Natural killer cell (primary cell): ENCODE measurements around the gene SLC9A8. TPM values are rescaled to one million over a fixed set of nuclear protein-coding genes. Genes with fewer than 3 reads are reported as not detected.

ENCODE experiments used
- ATAC-seq, 3 donors: fragments of 150-1000 bp in 2 of 3; fragments of 200-7000 bp in 1 of 3; cut with Tn5 transposase; 1 replicate in 1 of 3; 2 replicates in 2 of 3; pipeline ENCODE4 v1.10.0; 2021; ENCODE audit warnings: mild to moderate bottlenecking in 2 of 3, moderate library complexity in 2 of 3
- DNase-seq, 2 donors: peaks; one replicate each; pipeline versions ENCODE4 v3.0.0 to v3.0.0-alpha.2; 2013 to 2021; ENCODE audit warnings: mixed read lengths in 1 of 2
- H3K27ac ChIP-seq: one replicate; pipeline ENCODE4 v1.5.1; 2013; ENCODE audit warnings: mild to moderate bottlenecking, low read length
- H3K27me3 ChIP-seq: one replicate; pipeline ENCODE4 v1.6.1; 2013; ENCODE audit warnings: low read length; ENCODE audit not compliant: control insufficient read depth, insufficient read depth
- H3K36me3 ChIP-seq: one replicate; pipeline ENCODE4 v1.6.1; 2013; ENCODE audit warnings: low read length; ENCODE audit not compliant: control insufficient read depth, insufficient read depth
- H3K4me1 ChIP-seq: one replicate; pipeline ENCODE4 v1.6.1; 2013; ENCODE audit warnings: low read length; ENCODE audit not compliant: control insufficient read depth, insufficient read depth
- H3K4me3 ChIP-seq: one replicate; pipeline ENCODE4 v1.5.1; 2013; ENCODE audit warnings: low read length
- H3K9me3 ChIP-seq: one replicate; pipeline ENCODE4 v1.6.1; 2013; ENCODE audit warnings: low read length; ENCODE audit not compliant: control insufficient read depth, insufficient read depth
- H3K27ac Mint-ChIP-seq, 2 donors: one replicate each; pipeline ENCODE4 v1.8.0; 2022; ENCODE audit warnings: mild to moderate bottlenecking in 2 of 2, mixed read lengths in 2 of 2, moderate library complexity in 1 of 2
- H3K27me3 Mint-ChIP-seq, 2 donors: one replicate each; pipeline ENCODE4 v1.8.0; 2022; ENCODE audit warnings: low read depth in 2 of 2, mixed read lengths in 2 of 2
- H3K36me3 Mint-ChIP-seq: one replicate; pipeline ENCODE4 v1.8.0; 2022; ENCODE audit warnings: mixed read lengths
- H3K4me1 Mint-ChIP-seq, 2 donors: one replicate each; pipeline ENCODE4 v1.8.0; 2022; ENCODE audit warnings: mixed read lengths in 2 of 2
- H3K4me3 Mint-ChIP-seq: one replicate; pipeline ENCODE4 v1.8.0; 2022; ENCODE audit warnings: mild to moderate bottlenecking, moderate library complexity, mixed read lengths
- H3K9me3 Mint-ChIP-seq, 2 donors: one replicate each; pipeline ENCODE4 v1.8.0; 2022; ENCODE audit warnings: mixed read lengths in 2 of 2
- WGBS: methylation state at CpG from one replicate; pipeline ENCODE4 v1.1.7; 2013; ENCODE audit warnings: missing lambda C conversion rate; ENCODE audit not compliant: insufficient coverage; 5-methylcytosine and 5-hydroxymethylcytosine counted together
- intact Hi-C: fragments of 100-400 bp; cut with micrococcal nuclease; formaldehyde crosslinking; loops from one replicate; pipeline ENCODE4 v1.14.2; 2022
- total RNA-seq, 4 donors: library from RNA; stranded (reverse); fragments of 120-200 nt in 1 of 4; gene quantifications; one replicate each; pipeline versions ENCODE4 v1.2.3 to v1.2.4, GENCODE V29; 2013 to 2022
- TF ChIP-seq, protein P1 (sequence below): fragments of 200-600 bp; IDR thresholded peaks from one replicate; pipeline ENCODE4 v1.8.0; 2022; ENCODE audit warnings: antibody characterized with exemption

The SLC9A8 gene
- total RNA-seq, 3 donors from 2014 or later (not counting 1 experiment from before 2014, with no cell fraction given), result 54.5 to 68.7 (median 58.8) TPM

DNA sequence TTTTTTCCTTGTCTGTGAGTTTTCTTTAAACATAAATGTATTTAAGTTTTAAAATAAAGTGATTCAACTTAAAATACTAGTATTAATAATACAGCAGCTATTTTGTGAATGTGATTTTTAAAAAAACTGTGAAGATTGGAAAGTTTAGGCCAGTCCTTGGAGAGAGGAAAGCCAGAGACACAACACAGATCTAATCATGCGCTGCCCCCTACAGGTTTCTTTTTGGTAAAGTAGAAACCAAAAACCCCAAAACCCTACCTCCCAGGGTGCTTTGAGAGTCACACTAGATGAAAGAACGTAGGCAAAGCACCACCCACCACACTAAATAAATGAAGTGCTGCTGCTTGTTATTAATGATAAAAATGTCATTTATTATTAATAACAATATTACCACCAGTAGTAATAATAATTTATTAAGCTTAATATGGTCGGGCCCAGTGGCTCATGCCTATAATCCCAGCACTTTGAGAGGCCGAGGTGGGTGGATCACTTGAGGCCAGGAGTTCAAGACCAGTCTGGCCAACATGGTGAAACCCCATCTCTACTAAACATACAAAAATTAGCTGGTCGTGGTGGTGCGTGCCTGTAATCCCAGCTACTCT, 33.7 kb downstream of the SLC9A8 start:
- Mint-ChIP-seq H3K9me3 (no peaks in the 10 kb centered on the region), H3K4me3 (no peak overlapping the region), H3K4me1 (peaks cover 0 to 10% of the 10 kb centered on the region in 2 donors), H3K27me3 (no peaks in the 10 kb centered on the region), H3K36me3 (peaks cover 5% of the 10 kb centered on the region), H3K27ac (no peak overlapping the region)
- intact Hi-C loops, result loop anchor here (1.0 kb wide), 1 partner anchor 235 kb away; no protein-coding TSS in a partner anchor
- Histone ChIP-seq H3K36me3 (peaks cover 45% of the 10 kb centered on the region), H3K27ac (no peak overlapping the region), H3K4me3 (no peak overlapping the region), H3K4me1 (no peaks in the 10 kb centered on the region), H3K27me3 (no peaks in the 10 kb centered on the region), H3K9me3 (no peaks in the 10 kb centered on the region)
- TF ChIP-seq, protein P1, sequence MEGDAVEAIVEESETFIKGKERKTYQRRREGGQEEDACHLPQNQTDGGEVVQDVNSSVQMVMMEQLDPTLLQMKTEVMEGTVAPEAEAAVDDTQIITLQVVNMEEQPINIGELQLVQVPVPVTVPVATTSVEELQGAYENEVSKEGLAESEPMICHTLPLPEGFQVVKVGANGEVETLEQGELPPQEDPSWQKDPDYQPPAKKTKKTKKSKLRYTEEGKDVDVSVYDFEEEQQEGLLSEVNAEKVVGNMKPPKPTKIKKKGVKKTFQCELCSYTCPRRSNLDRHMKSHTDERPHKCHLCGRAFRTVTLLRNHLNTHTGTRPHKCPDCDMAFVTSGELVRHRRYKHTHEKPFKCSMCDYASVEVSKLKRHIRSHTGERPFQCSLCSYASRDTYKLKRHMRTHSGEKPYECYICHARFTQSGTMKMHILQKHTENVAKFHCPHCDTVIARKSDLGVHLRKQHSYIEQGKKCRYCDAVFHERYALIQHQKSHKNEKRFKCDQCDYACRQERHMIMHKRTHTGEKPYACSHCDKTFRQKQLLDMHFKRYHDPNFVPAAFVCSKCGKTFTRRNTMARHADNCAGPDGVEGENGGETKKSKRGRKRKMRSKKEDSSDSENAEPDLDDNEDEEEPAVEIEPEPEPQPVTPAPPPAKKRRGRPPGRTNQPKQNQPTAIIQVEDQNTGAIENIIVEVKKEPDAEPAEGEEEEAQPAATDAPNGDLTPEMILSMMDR, result peak; percentile 66
- DNase-seq, result peak in 1 of 2 donors; percentile 80
- 95% methylated on average over 4 of the region's 6 CpGs for WGBS
- ATAC-seq, result peak; percentile 77 to 89 (median 84)

DNA sequence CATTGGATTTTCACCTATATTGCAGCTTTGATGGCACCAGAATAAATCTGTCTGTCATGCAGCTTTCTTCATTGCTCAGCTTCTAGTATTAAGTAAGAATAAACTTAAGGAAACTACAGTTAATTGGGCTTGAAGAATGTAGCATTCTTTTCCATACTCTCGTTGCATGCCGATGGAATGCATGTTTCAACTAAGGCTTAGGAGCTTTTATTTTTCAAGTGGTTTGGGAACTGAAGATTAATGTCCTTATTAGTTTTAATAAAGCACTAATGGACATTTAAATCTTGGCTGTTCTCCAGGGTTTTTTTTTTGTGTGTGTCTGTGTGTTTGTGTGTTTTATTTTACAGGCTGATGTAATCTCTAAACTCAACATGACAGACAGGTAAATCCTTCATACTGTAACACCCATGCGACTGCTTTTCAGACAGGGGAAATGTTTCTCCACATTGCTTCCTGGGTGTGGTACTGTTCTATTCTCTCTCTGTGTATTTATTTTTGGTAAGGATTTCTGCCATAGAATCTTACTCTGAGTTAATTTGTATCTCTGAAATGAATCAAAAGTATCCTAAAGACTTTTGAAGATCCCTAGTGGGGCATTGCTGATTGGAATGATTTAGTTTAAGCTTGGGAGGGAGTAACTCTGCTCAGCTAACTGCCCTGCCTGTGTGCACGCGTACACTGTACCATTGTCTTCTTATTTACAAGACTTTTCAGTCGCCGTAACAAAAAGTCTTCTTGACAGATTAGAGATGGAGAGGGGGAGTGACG, 38.0 kb downstream of the SLC9A8 start:
- Mint-ChIP-seq H3K27ac (peak overlapping the region in 1 of 2 donors; percentile 21), H3K36me3 (peaks cover 5% of the 10 kb centered on the region), H3K9me3 (no peaks in the 10 kb centered on the region), H3K4me3 (no peak overlapping the region), H3K4me1 (peaks cover 0 to 6% of the 10 kb centered on the region in 2 donors), H3K27me3 (no peaks in the 10 kb centered on the region)
- Histone ChIP-seq H3K9me3 (no peaks in the 10 kb centered on the region), H3K4me1 (no peaks in the 10 kb centered on the region), H3K4me3 (no peak overlapping the region), H3K27me3 (no peaks in the 10 kb centered on the region), H3K27ac (no peak overlapping the region), H3K36me3 (peaks cover 53% of the 10 kb centered on the region)
- intact Hi-C loops, result no loop called here
- TF ChIP-seq, protein P1, result no peak
- WGBS, result 94% methylated on average over 5 of the region's 8 CpGs
- ATAC-seq (no peak), DNase-seq (no peak)

DNA sequence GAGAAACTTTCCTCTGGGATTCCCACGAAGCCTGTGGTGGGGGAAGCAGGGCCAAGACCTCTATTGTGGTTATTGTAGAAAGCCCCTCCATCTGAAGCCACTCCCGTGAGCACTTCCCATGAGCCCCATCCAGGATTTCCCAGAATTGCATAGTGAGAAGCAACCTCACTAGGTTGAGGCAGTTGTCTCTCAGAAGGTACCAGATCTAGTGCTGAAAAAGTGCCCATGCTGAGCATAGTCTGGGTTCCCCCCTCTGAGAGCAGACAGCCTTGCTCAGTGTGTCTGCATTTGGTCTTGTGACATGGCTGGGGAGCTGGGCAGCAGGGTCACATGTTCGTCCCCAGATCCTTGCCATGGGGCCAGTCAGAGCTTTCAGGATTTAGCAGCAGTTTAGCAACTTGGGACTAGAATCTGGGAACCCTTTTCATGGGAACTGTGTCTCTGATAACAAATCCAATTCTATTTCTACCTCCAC, 38.6 kb downstream of the SLC9A8 start:
- ATAC-seq, result no peak
- Histone ChIP-seq H3K9me3 (no peaks in the 10 kb centered on the region), H3K36me3 (peaks cover 59% of the 10 kb centered on the region), H3K4me1 (no peaks in the 10 kb centered on the region), H3K4me3 (no peak overlapping the region), H3K27me3 (no peaks in the 10 kb centered on the region), H3K27ac (no peak overlapping the region)
- no peaks in the 10 kb centered on the region for H3K9me3 Mint-ChIP-seq
- peaks cover 5% of the 10 kb centered on the region for H3K36me3 Mint-ChIP-seq
- TF ChIP-seq, protein P1, result no peak
- no peak for DNase-seq
- peaks cover 0 to 6% of the 10 kb centered on the region in 2 donors for H3K4me1 Mint-ChIP-seq
- no peaks in the 10 kb centered on the region for H3K27me3 Mint-ChIP-seq
- peak overlapping the region in 1 of 2 donors; percentile 21 for H3K27ac Mint-ChIP-seq
- intact Hi-C loops, result no loop called here
- WGBS, result 97% methylated on average over 3 of the region's 3 CpGs
- no peak overlapping the region for H3K4me3 Mint-ChIP-seq
